ENCODE measurements around the gene DTX4.
A peak's percentile ranks its signal among the peaks of the same experiment; 100 is the strongest.

The DTX4 gene

DNA sequence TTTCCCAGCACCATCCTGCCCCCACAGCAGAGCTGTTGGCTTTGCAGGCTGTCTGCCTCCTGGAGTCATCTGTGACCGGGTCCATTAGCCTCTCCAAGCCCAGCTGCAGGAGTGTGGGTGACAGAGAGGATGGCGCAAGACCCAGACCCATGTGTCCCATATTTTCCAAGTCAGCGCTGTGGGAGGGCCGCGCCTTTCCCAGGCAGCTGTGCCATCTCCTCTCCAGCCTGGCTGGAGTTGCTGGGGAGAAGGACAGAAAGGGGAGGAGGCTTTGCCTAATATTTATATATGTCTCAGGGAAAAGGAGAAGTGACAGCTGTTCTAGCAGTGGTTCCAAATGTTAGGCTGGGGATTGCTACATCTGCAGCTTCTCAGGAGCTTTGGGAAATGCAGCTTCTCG, 15.7 kb downstream of the DTX4 start:
- no peak for DNase-seq (ENCODE audit: low spot score)
- H3K27ac ChIP-seq: peak overlapping the region; percentile 46
- TF ChIP-seq, protein P1, sequence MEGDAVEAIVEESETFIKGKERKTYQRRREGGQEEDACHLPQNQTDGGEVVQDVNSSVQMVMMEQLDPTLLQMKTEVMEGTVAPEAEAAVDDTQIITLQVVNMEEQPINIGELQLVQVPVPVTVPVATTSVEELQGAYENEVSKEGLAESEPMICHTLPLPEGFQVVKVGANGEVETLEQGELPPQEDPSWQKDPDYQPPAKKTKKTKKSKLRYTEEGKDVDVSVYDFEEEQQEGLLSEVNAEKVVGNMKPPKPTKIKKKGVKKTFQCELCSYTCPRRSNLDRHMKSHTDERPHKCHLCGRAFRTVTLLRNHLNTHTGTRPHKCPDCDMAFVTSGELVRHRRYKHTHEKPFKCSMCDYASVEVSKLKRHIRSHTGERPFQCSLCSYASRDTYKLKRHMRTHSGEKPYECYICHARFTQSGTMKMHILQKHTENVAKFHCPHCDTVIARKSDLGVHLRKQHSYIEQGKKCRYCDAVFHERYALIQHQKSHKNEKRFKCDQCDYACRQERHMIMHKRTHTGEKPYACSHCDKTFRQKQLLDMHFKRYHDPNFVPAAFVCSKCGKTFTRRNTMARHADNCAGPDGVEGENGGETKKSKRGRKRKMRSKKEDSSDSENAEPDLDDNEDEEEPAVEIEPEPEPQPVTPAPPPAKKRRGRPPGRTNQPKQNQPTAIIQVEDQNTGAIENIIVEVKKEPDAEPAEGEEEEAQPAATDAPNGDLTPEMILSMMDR (conservative IDR thresholded peaks at IDR 0.05; ENCODE audit: low read depth): no peak
- ChIA-PET POLR2A (ENCODE audit: low non-redundant PET) (no interaction called here), CTCF (interaction anchor here (2.3 kb wide), 1 partner anchor 16 kb away, joined by 15 read pairs; the partner anchor contains the start of gene DTX4)

DNA sequence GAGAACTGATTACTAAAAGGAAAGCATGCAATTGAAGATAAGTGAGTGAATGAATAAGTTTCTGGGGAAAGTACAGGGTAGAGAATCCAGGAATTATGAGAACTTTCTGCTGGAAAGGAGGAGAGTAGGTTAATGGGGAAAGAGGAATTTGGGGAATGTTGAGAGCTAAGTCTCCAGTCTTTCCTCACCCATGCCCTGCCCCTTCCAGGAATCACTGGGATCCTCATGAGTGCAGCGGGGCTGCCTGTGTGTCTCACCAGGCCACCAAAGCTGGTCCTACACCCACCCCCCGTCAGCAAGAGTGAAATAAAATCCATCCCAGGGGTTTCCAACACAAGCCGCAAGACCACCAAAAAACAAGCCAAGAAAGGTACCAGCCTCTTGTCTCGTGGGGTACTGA, 17.0 kb downstream of the DTX4 start:
- H3K27ac ChIP-seq: no peak overlapping the region
- CTCF ChIA-PET: no interaction called here
- no peak for DNase-seq (ENCODE audit: low spot score)
- POLR2A ChIA-PET (ENCODE audit: low non-redundant PET): no interaction called here
- TF ChIP-seq, protein P1 (conservative IDR thresholded peaks at IDR 0.05; ENCODE audit: low read depth): no peak

DNA sequence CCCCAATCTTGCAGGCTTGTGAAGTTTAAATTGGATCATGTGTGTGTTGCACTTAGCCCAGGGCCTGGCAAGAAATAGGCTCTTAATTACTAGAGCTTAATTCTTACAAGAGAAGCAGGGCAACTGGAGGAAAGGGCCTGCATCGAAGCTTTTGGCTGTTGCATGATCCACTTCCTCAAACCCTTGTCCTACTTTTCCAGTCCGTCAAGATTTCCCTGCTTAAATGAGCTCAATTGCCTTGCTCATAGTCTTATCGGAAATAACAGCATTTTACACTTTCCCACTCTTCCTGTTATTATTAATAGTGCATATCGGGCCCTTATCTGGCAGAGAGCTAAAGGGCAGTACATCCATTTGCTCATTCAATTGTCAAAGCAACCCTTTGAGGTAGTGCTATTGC, 18.1 kb downstream of the DTX4 start:
- no peak for DNase-seq (ENCODE audit: low spot score)
- CTCF ChIA-PET: no interaction called here
- no peak overlapping the region for H3K27ac ChIP-seq
- POLR2A ChIA-PET (ENCODE audit: low non-redundant PET): no interaction called here
- TF ChIP-seq, protein P1 (conservative IDR thresholded peaks at IDR 0.05; ENCODE audit: low read depth): no peak

DNA sequence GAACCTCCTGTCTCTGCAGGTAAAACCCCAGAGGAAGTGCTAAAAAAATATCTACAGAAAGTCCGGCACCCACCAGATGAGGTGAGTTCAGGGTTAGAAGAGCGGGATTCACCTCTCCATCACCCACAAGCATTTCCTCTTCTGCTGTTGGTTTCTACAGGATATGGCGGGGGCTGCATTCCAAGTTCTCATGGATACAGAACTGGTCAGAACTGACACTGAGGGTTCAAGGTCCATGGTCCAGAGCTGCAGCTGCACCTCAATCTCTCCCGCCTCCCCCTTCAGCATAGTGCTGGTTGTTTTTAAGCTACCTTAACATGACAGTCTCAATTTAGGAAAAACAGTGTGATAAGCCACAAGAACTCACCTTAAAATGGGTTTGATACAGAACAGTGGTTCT, 19.2 kb downstream of the DTX4 start:
- CTCF ChIA-PET: interaction anchor here (1.1 kb wide), 1 partner anchor 8 kb away, joined by 3 read pairs; no protein-coding TSS in a partner anchor
- DNase-seq (ENCODE audit: low spot score): no peak

DNA sequence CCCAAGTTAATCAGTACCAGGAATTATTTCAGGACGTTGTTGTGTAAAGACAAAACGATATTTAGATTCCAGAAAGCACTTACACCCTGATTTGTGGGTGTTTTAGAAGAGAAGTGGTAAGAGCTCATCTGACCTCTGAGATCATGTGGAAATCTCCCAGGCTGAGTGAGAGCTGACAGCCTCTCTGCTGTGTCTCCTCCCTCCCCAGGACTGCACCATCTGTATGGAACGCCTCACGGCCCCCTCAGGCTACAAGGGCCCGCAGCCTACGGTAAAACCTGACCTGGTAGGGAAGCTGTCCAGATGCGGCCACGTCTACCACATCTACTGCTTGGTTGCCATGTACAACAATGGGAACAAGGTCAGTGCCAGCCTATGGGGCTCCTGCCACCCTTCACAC, 20.0 kb downstream of the DTX4 start:
- TF ChIP-seq, protein P1 (conservative IDR thresholded peaks at IDR 0.05; ENCODE audit: low read depth): no peak
- no peak for DNase-seq (ENCODE audit: low spot score)
- CTCF ChIA-PET: interaction anchor here (1.1 kb wide), 1 partner anchor 9 kb away, joined by 3 read pairs; no protein-coding TSS in a partner anchor
- no peak overlapping the region for H3K27ac ChIP-seq
- POLR2A ChIA-PET (ENCODE audit: low non-redundant PET): no interaction called here

More for the DNA sequence above, 19.2 kb downstream of the DTX4 start:
- TF ChIP-seq, protein P1 (conservative IDR thresholded peaks at IDR 0.05; ENCODE audit: low read depth): no peak
- H3K27ac ChIP-seq: no peak overlapping the region
- POLR2A ChIA-PET (ENCODE audit: low non-redundant PET): no interaction called here

DNA sequence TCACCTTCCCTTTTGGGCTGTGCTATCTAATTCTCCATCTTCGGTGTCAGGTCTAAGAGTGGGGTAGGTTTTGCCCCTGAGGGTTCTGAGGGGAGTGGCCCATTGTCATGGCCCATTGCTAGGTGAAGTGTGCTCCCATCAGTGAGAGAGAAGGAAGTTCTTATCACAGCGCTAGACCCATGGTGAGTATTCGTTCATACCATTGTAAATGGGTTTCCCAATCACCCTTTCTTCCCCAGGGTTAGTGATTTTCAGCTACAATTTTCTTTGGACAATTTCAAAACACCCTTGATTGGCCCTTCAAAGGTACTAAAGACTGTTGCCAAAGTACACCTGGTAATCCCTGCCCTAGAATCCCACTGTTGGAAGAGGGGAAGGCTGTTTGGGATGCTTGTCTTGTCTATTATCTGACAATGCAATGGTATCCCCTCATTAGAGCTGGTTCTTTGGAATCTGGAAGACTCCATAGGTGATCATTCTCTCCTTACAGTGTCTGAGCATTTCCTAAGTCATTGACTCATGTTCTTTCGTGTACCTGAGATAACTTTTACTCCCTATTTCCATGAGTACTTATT, 20.6 kb downstream of the DTX4 start:
- TF ChIP-seq, protein P1 (conservative IDR thresholded peaks at IDR 0.05; ENCODE audit: low read depth): no peak
- no peak for DNase-seq (ENCODE audit: low spot score)
- H3K27ac ChIP-seq: no peak overlapping the region
- ChIA-PET POLR2A (ENCODE audit: low non-redundant PET) (no interaction called here), CTCF (interaction anchor here (0.5 to 1.1 kb wide), 2 partner anchors 21 to 616 kb away, joined by 4 to 5 read pairs; partner anchors contain the start of gene DTX4)
